Natural killer cell (primary cell): ENCODE data around the gene NID2. TPM values are rescaled to one million over a fixed set of nuclear protein-coding genes. Genes with fewer than 3 reads are reported as not detected.

Experiments
- ATAC-seq, 3 donors: fragments of 150-1000 bp in 2 of 3; fragments of 200-7000 bp in 1 of 3; cut with Tn5 transposase; 1 replicate in 1 of 3; 2 replicates in 2 of 3; pipeline ENCODE4 v1.10.0; 2021; ENCODE audit warnings: mild to moderate bottlenecking in 2 of 3, moderate library complexity in 2 of 3
- DNase-seq, 2 donors: peaks; one replicate each; pipeline versions ENCODE4 v3.0.0 to v3.0.0-alpha.2; 2013 to 2021; ENCODE audit warnings: mixed read lengths in 1 of 2
- H3K27ac ChIP-seq: one replicate; pipeline ENCODE4 v1.5.1; 2013; ENCODE audit warnings: mild to moderate bottlenecking, low read length
- H3K27me3 ChIP-seq: one replicate; pipeline ENCODE4 v1.6.1; 2013; ENCODE audit warnings: low read length; ENCODE audit not compliant: control insufficient read depth, insufficient read depth
- H3K36me3 ChIP-seq: one replicate; pipeline ENCODE4 v1.6.1; 2013; ENCODE audit warnings: low read length; ENCODE audit not compliant: control insufficient read depth, insufficient read depth
- H3K4me1 ChIP-seq: one replicate; pipeline ENCODE4 v1.6.1; 2013; ENCODE audit warnings: low read length; ENCODE audit not compliant: control insufficient read depth, insufficient read depth
- H3K4me3 ChIP-seq: one replicate; pipeline ENCODE4 v1.5.1; 2013; ENCODE audit warnings: low read length
- H3K9me3 ChIP-seq: one replicate; pipeline ENCODE4 v1.6.1; 2013; ENCODE audit warnings: low read length; ENCODE audit not compliant: control insufficient read depth, insufficient read depth
- H3K27ac Mint-ChIP-seq, 2 donors: one replicate each; pipeline ENCODE4 v1.8.0; 2022; ENCODE audit warnings: mild to moderate bottlenecking in 2 of 2, mixed read lengths in 2 of 2, moderate library complexity in 1 of 2
- H3K27me3 Mint-ChIP-seq, 2 donors: one replicate each; pipeline ENCODE4 v1.8.0; 2022; ENCODE audit warnings: low read depth in 2 of 2, mixed read lengths in 2 of 2
- H3K36me3 Mint-ChIP-seq: one replicate; pipeline ENCODE4 v1.8.0; 2022; ENCODE audit warnings: mixed read lengths
- H3K4me1 Mint-ChIP-seq, 2 donors: one replicate each; pipeline ENCODE4 v1.8.0; 2022; ENCODE audit warnings: mixed read lengths in 2 of 2
- H3K4me3 Mint-ChIP-seq: one replicate; pipeline ENCODE4 v1.8.0; 2022; ENCODE audit warnings: mild to moderate bottlenecking, moderate library complexity, mixed read lengths
- H3K9me3 Mint-ChIP-seq, 2 donors: one replicate each; pipeline ENCODE4 v1.8.0; 2022; ENCODE audit warnings: mixed read lengths in 2 of 2
- WGBS: methylation state at CpG from one replicate; pipeline ENCODE4 v1.1.7; 2013; ENCODE audit warnings: missing lambda C conversion rate; ENCODE audit not compliant: insufficient coverage; 5-methylcytosine and 5-hydroxymethylcytosine counted together
- intact Hi-C: fragments of 100-400 bp; cut with micrococcal nuclease; formaldehyde crosslinking; loops from one replicate; pipeline ENCODE4 v1.14.2; 2022
- total RNA-seq, 4 donors: library from RNA; stranded (reverse); fragments of 120-200 nt in 1 of 4; gene quantifications; one replicate each; pipeline versions ENCODE4 v1.2.3 to v1.2.4, GENCODE V29; 2013 to 2022
- TF ChIP-seq, protein P1 (sequence below): fragments of 200-600 bp; IDR thresholded peaks from one replicate; pipeline ENCODE4 v1.8.0; 2022; ENCODE audit warnings: antibody characterized with exemption

The NID2 gene
- total RNA-seq, 3 donors from 2014 or later (not counting 1 experiment from before 2014, with no cell fraction given) = 0.36 to 0.80 (median 0.40) TPM

DNA sequence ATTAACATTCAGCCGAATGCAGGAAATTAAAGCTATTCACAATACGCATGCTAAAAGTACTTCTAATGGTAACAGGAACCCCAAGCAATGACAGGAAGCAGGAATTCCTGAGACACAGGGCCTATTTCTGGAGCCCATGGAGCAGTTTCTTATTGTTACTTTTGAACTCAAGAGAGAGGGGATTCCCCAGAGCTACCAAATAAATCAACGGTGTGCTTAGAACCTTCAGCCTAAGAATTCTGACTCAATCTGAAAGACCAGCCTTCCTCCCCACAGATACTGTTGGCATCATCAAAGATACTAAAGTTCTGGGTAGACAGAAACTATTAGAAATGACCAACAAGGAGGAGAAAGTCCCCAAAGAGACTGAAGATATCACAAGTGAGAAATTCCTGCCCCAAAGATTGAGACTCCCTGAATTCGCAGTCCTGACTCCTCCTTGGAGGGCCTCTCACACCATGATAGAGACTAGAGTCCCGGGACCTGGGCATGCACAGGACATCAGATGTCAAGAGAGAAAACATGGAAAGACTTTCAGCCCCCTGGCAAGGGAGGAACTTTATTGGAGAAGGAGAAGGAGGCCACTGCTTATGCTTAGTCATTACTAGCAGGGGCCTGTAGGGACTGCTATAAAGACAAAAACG lies 46.8 kb downstream of the NID2 start:
- peaks cover 0 to 4% of the 10 kb centered on the region in 2 donors for H3K4me1 Mint-ChIP-seq
- H3K36me3 Mint-ChIP-seq = no peaks in the 10 kb centered on the region
- no peak overlapping the region for H3K4me3 Mint-ChIP-seq
- 55% methylated on average over 6 of the region's 6 CpGs for WGBS
- no peaks in the 10 kb centered on the region for H3K36me3 ChIP-seq
- no peaks in the 10 kb centered on the region for H3K27me3 ChIP-seq
- peaks cover 2 to 5% of the 10 kb centered on the region in 2 donors for H3K27me3 Mint-ChIP-seq
- H3K9me3 Mint-ChIP-seq = no peaks in the 10 kb centered on the region
- no peak overlapping the region for H3K4me3 ChIP-seq
- ATAC-seq (no peak), DNase-seq (no peak)
- H3K4me1 ChIP-seq = no peaks in the 10 kb centered on the region
- no peaks in the 10 kb centered on the region for H3K9me3 ChIP-seq
- no peak overlapping the region for H3K27ac Mint-ChIP-seq
- no peak overlapping the region for H3K27ac ChIP-seq
- TF ChIP-seq, protein P1, sequence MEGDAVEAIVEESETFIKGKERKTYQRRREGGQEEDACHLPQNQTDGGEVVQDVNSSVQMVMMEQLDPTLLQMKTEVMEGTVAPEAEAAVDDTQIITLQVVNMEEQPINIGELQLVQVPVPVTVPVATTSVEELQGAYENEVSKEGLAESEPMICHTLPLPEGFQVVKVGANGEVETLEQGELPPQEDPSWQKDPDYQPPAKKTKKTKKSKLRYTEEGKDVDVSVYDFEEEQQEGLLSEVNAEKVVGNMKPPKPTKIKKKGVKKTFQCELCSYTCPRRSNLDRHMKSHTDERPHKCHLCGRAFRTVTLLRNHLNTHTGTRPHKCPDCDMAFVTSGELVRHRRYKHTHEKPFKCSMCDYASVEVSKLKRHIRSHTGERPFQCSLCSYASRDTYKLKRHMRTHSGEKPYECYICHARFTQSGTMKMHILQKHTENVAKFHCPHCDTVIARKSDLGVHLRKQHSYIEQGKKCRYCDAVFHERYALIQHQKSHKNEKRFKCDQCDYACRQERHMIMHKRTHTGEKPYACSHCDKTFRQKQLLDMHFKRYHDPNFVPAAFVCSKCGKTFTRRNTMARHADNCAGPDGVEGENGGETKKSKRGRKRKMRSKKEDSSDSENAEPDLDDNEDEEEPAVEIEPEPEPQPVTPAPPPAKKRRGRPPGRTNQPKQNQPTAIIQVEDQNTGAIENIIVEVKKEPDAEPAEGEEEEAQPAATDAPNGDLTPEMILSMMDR = no peak
- intact Hi-C loops = no loop called here

DNA sequence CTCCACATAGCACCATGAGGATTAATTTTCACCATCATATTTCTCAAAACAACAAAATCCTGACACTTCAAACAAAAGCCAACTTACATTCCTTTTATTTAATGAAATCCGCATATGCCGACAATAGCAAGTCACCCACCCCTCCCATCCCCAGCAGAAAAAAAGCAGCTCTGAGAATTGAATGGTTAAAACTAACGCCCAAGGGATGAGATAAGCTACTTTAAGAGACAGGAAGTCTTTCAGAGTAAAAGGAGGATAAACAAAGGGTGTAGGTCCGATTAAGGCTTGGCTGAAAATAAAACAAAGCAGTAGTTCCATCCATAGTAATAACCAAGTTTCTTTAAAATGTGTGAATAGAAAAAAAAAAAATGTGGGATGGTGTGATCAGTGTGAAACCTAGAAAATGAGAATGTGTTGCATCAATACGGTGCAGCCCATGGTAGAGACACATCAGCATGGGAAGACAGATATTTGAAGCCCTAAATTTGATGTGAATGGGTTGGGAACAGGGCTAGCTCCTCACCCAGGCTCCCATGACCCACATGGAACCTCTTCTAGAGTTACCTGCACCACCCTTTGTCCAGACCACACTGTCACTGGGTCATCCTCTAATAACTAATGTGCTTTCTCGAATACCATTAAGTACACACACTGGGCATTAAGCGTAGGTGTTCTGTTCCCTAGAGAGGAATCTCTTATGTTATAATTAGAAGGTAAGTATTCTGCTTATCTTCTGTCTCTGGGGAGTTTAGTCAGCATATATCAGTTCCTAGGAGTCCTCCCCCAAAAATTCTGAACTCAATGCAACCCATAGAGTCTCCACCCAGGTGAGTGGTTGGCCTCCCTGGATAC lies 47.8 kb downstream of the NID2 start:
- Histone ChIP-seq H3K27me3 (no peaks in the 10 kb centered on the region), H3K9me3 (no peaks in the 10 kb centered on the region), H3K27ac (no peak overlapping the region), H3K4me3 (no peak overlapping the region), H3K4me1 (no peaks in the 10 kb centered on the region), H3K36me3 (no peaks in the 10 kb centered on the region)
- Mint-ChIP-seq H3K4me1 (peaks cover 0 to 4% of the 10 kb centered on the region in 2 donors), H3K36me3 (no peaks in the 10 kb centered on the region), H3K9me3 (no peaks in the 10 kb centered on the region), H3K27ac (no peak overlapping the region), H3K27me3 (peaks cover 8 to 11% of the 10 kb centered on the region in 2 donors), H3K4me3 (no peak overlapping the region)
- intact Hi-C loops = no loop called here
- WGBS = 25% methylated on average over 4 of the region's 7 CpGs
- ATAC-seq = no peak
- TF ChIP-seq, protein P1 = no peak
- DNase-seq = no peak

GRCh38 chr14:52020161-52020714 lies 48.6 kb downstream of the NID2 start:
- DNase-seq = no peak
- 86% methylated on average over 5 of the region's 5 CpGs for WGBS
- H3K4me3 ChIP-seq = no peak overlapping the region
- peaks cover 0 to 4% of the 10 kb centered on the region in 2 donors for H3K4me1 Mint-ChIP-seq
- H3K4me3 Mint-ChIP-seq = no peak overlapping the region
- H3K9me3 ChIP-seq = no peaks in the 10 kb centered on the region
- H3K36me3 Mint-ChIP-seq = no peaks in the 10 kb centered on the region
- TF ChIP-seq, protein P1 = no peak
- H3K36me3 ChIP-seq = no peaks in the 10 kb centered on the region
- no peaks in the 10 kb centered on the region for H3K27me3 ChIP-seq
- no peaks in the 10 kb centered on the region for H3K4me1 ChIP-seq
- intact Hi-C loops = no loop called here
- peaks cover 8 to 11% of the 10 kb centered on the region in 2 donors for H3K27me3 Mint-ChIP-seq
- ATAC-seq = no peak
- H3K27ac ChIP-seq = no peak overlapping the region
- no peaks in the 10 kb centered on the region for H3K9me3 Mint-ChIP-seq
- H3K27ac Mint-ChIP-seq = no peak overlapping the region
